ENCODE measurements around the gene CH25H. TPM values are rescaled to one million over a fixed set of nuclear protein-coding genes. Genes with fewer than 3 reads are reported as not detected.

The CH25H gene
- polyA plus RNA-seq, 2 donors, result 2.8 to 9.0 TPM

- 96% methylated on average over 2 of the region's 2 CpGs for WGBS, 2 donors
Observed at GRCh38 chr10:89216056-89216455, 8.9 kb upstream of the CH25H start.

DNA sequence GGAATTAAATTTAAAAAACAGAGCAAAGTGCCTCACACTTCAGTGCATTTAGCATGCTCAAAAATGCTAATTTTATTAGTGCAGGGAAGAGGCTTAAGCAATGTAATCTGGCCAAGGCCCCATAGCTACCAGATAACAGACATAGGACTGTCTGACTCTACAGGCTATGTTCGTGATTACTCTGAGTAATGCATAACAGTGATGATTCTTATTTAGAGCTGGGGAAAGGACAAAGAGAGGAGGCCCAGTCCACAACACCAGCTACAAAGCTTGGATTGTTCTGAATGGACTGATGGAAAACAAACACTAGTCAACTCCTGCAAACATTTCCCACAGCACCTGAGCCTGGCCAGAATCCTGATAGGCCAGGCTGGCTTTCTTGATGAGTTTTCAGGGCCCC is 8.4 kb upstream of the CH25H start:
- Histone ChIP-seq H3K27ac (ENCODE audit: low read depth in 2 of 2, low read length in 1 of 2) (no peak overlapping the region), H3K4me3 (ENCODE audit: low read depth in 1 of 2, low read length in 2 of 2) (no peak overlapping the region), H3K36me3 (ENCODE audit: control insufficient read depth in 2 of 2, insufficient read depth in 2 of 2, low read length in 1 of 2) (peaks cover 0 to 2% of the 10 kb centered on the region in 2 donors), H3K4me1 (ENCODE audit: control insufficient read depth in 2 of 2, insufficient read depth in 2 of 2, low read length in 1 of 2) (peaks cover 0 to 3% of the 10 kb centered on the region in 2 donors), H3K9me3 (ENCODE audit: control insufficient read depth in 2 of 2, insufficient read depth in 1 of 2, low read depth in 1 of 2, low read length in 1 of 2) (no peaks in the 10 kb centered on the region), H3K27me3 (ENCODE audit: control insufficient read depth in 1 of 2, insufficient read depth in 2 of 2, low read length in 2 of 2) (no peaks in the 10 kb centered on the region)
- 83 to 86% methylated on average over 1 of the region's 1 CpG for WGBS, 2 donors

More at GRCh38 chr10:89216056-89216455, 8.9 kb upstream of the CH25H start:
- H3K9me3 ChIP-seq (ENCODE audit: control insufficient read depth in 2 of 2, insufficient read depth in 1 of 2, low read depth in 1 of 2, low read length in 1 of 2), result no peaks in the 10 kb centered on the region
- peaks cover 0 to 2% of the 10 kb centered on the region in 2 donors for H3K36me3 ChIP-seq (ENCODE audit: control insufficient read depth in 2 of 2, insufficient read depth in 2 of 2, low read length in 1 of 2)
- no peak overlapping the region for H3K27ac ChIP-seq (ENCODE audit: low read depth in 2 of 2, low read length in 1 of 2)
- no peak overlapping the region for H3K4me3 ChIP-seq (ENCODE audit: low read depth in 1 of 2, low read length in 2 of 2)
- peaks cover 0 to 3% of the 10 kb centered on the region in 2 donors for H3K4me1 ChIP-seq (ENCODE audit: control insufficient read depth in 2 of 2, insufficient read depth in 2 of 2, low read length in 1 of 2)
- no peaks in the 10 kb centered on the region for H3K27me3 ChIP-seq (ENCODE audit: control insufficient read depth in 1 of 2, insufficient read depth in 2 of 2, low read length in 2 of 2)

- Histone ChIP-seq H3K36me3 (ENCODE audit: control insufficient read depth in 2 of 2, insufficient read depth in 2 of 2, low read length in 1 of 2) (peaks cover 0 to 2% of the 10 kb centered on the region in 2 donors), H3K9me3 (ENCODE audit: control insufficient read depth in 2 of 2, insufficient read depth in 1 of 2, low read depth in 1 of 2, low read length in 1 of 2) (no peaks in the 10 kb centered on the region), H3K4me3 (ENCODE audit: low read depth in 1 of 2, low read length in 2 of 2) (no peak overlapping the region), H3K27ac (ENCODE audit: low read depth in 2 of 2, low read length in 1 of 2) (no peak overlapping the region), H3K27me3 (ENCODE audit: control insufficient read depth in 1 of 2, insufficient read depth in 2 of 2, low read length in 2 of 2) (no peaks in the 10 kb centered on the region), H3K4me1 (ENCODE audit: control insufficient read depth in 2 of 2, insufficient read depth in 2 of 2, low read length in 1 of 2) (no peaks in the 10 kb centered on the region)
- WGBS, 2 donors, result 90 to 92% methylated on average over 8 of the region's 8 CpGs
Observed at GRCh38 chr10:89214566-89215165, 7.5 kb upstream of the CH25H start.

GRCh38 chr10:89213191-89213808 is 6.2 kb upstream of the CH25H start:
- H3K4me1 ChIP-seq (ENCODE audit: control insufficient read depth in 2 of 2, insufficient read depth in 2 of 2, low read length in 1 of 2), result no peaks in the 10 kb centered on the region
- no peak overlapping the region for H3K27ac ChIP-seq (ENCODE audit: low read depth in 2 of 2, low read length in 1 of 2)
- no peaks in the 10 kb centered on the region for H3K27me3 ChIP-seq (ENCODE audit: control insufficient read depth in 1 of 2, insufficient read depth in 2 of 2, low read length in 2 of 2)
- WGBS, 2 donors, result 34 to 36% methylated on average over 8 of the region's 8 CpGs
- H3K36me3 ChIP-seq (ENCODE audit: control insufficient read depth in 2 of 2, insufficient read depth in 2 of 2, low read length in 1 of 2), result peaks cover 0 to 2% of the 10 kb centered on the region in 2 donors
- H3K9me3 ChIP-seq (ENCODE audit: control insufficient read depth in 2 of 2, insufficient read depth in 1 of 2, low read depth in 1 of 2, low read length in 1 of 2), result no peaks in the 10 kb centered on the region
- H3K4me3 ChIP-seq (ENCODE audit: low read depth in 1 of 2, low read length in 2 of 2), result no peak overlapping the region

GRCh38 chr10:89210794-89211425 is 3.8 kb upstream of the CH25H start:
- Histone ChIP-seq H3K9me3 (ENCODE audit: control insufficient read depth in 2 of 2, insufficient read depth in 1 of 2, low read depth in 1 of 2, low read length in 1 of 2) (no peaks in the 10 kb centered on the region), H3K27ac (ENCODE audit: low read depth in 2 of 2, low read length in 1 of 2) (no peak overlapping the region), H3K4me3 (ENCODE audit: low read depth in 1 of 2, low read length in 2 of 2) (no peak overlapping the region), H3K27me3 (ENCODE audit: control insufficient read depth in 1 of 2, insufficient read depth in 2 of 2, low read length in 2 of 2) (no peaks in the 10 kb centered on the region), H3K4me1 (ENCODE audit: control insufficient read depth in 2 of 2, insufficient read depth in 2 of 2, low read length in 1 of 2) (peaks cover 2 to 4% of the 10 kb centered on the region in 2 donors), H3K36me3 (ENCODE audit: control insufficient read depth in 2 of 2, insufficient read depth in 2 of 2, low read length in 1 of 2) (peaks cover 0 to 2% of the 10 kb centered on the region in 2 donors)
- WGBS, 2 donors, result 84 to 88% methylated on average over 3 of the region's 3 CpGs

- Histone ChIP-seq H3K27me3 (ENCODE audit: control insufficient read depth in 1 of 2, insufficient read depth in 2 of 2, low read length in 2 of 2) (no peaks in the 10 kb centered on the region), H3K9me3 (ENCODE audit: control insufficient read depth in 2 of 2, insufficient read depth in 1 of 2, low read depth in 1 of 2, low read length in 1 of 2) (no peaks in the 10 kb centered on the region), H3K4me1 (ENCODE audit: control insufficient read depth in 2 of 2, insufficient read depth in 2 of 2, low read length in 1 of 2) (peaks cover 2 to 4% of the 10 kb centered on the region in 2 donors), H3K4me3 (ENCODE audit: low read depth in 1 of 2, low read length in 2 of 2) (no peak overlapping the region), H3K36me3 (ENCODE audit: control insufficient read depth in 2 of 2, insufficient read depth in 2 of 2, low read length in 1 of 2) (no peaks in the 10 kb centered on the region), H3K27ac (ENCODE audit: low read depth in 2 of 2, low read length in 1 of 2) (no peak overlapping the region)
- WGBS, 2 donors, result 94 to 95% methylated on average over 5 of the region's 5 CpGs
Observed at GRCh38 chr10:89209718-89210117, 2.6 kb upstream of the CH25H start.

DNA sequence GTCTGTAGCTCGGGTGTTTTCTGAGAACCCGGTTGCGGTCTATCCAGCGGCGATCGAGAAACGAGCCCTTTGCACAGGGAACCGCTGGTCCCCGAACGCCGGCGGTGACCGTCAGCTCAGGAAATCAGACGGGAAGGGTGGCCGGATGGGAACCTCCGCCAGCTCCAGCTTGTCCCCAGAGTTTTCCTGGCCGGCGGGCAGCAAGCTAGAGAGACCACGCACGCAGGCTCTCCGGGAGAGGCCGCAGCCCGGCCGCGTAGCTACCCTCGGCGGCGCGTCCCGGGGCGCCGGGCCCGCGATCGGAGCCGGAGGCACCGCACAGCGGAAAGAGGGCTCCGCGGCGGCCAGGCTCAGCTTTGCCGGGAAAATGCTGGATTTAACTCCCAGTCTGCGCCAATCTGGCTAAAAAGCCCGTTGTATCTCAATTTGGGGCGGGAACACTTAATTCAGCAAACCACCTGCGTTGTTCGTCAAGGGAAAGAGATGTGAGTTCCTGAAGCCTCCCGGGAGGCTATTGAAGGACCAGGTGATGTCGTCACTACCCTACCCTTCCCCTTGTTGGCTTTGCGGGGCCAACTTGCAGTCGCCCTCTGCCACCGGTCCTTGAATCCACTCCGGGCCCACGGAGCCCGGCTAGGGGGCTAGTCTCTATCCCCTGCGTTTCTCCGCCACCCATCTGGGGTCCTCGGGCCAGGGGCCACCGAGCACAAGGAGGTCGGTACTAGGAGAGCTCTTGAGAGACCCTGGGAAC is 859 bp upstream of the CH25H start:
- peak overlapping the region; percentile 46 to 61 for H3K4me3 ChIP-seq (ENCODE audit: low read depth in 1 of 2, low read length in 2 of 2)
- 7 to 8% methylated on average over 55 to 60 of the region's 60 CpGs for WGBS, 2 donors

DNA sequence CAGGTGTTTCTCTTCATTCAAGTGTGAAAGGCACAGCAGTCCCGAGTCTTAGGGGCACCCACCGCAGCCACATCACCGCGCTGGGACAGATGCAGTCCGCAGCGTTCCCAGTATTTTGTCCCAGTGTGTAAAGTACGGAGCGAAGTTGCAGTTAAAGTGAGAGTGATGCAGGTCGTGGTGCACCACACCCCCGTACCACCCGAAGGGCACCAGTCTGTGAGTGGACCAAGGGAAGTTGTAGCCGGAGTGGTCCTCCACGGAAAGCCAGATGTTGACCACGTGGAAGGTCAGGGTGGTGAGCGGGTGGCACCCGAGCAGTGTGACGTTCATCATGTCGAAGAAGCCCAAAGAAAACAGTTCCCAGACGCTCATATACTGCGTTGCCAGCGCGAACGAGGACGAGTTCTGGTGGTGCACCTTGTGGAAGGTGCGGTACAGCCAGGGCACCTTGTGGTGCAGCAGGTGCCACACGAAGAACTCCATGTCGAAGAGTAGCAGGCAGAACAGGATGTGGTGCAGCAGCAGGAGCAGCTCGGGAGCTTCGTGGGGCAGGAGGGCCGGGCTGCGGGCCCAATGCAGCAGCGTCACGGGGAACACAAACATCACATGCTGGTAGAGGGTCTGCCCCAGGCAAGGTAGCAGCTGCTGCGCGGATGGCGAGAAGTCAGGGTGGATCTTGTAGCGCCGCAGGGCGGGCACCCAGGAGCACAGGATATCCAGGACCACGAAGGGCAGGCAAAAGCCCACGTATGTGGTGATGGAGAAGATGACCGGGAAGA is 526 bp downstream of the CH25H start:
- H3K4me1 ChIP-seq (ENCODE audit: control insufficient read depth in 2 of 2, insufficient read depth in 2 of 2, low read length in 1 of 2), result peaks cover 2 to 4% of the 10 kb centered on the region in 2 donors
- H3K27ac ChIP-seq (ENCODE audit: low read depth in 2 of 2, low read length in 1 of 2), result peak overlapping the region; percentile 68 to 84
- H3K36me3 ChIP-seq (ENCODE audit: control insufficient read depth in 2 of 2, insufficient read depth in 2 of 2, low read length in 1 of 2), result no peaks in the 10 kb centered on the region
- no peaks in the 10 kb centered on the region for H3K9me3 ChIP-seq (ENCODE audit: control insufficient read depth in 2 of 2, insufficient read depth in 1 of 2, low read depth in 1 of 2, low read length in 1 of 2)
- WGBS, 2 donors, result 7 to 10% methylated on average over 39 to 42 of the region's 42 CpGs
- H3K27me3 ChIP-seq (ENCODE audit: control insufficient read depth in 1 of 2, insufficient read depth in 2 of 2, low read length in 2 of 2), result no peaks in the 10 kb centered on the region
- H3K4me3 ChIP-seq (ENCODE audit: low read depth in 1 of 2, low read length in 2 of 2), result peak overlapping the region; percentile 46 to 61

More for the DNA sequence above, 859 bp upstream of the CH25H start:
- H3K27ac ChIP-seq (ENCODE audit: low read depth in 2 of 2, low read length in 1 of 2), result peak overlapping the region; percentile 68 to 84
- H3K27me3 ChIP-seq (ENCODE audit: control insufficient read depth in 1 of 2, insufficient read depth in 2 of 2, low read length in 2 of 2), result no peaks in the 10 kb centered on the region
- no peaks in the 10 kb centered on the region for H3K36me3 ChIP-seq (ENCODE audit: control insufficient read depth in 2 of 2, insufficient read depth in 2 of 2, low read length in 1 of 2)
- peaks cover 2 to 4% of the 10 kb centered on the region in 2 donors for H3K4me1 ChIP-seq (ENCODE audit: control insufficient read depth in 2 of 2, insufficient read depth in 2 of 2, low read length in 1 of 2)
- no peaks in the 10 kb centered on the region for H3K9me3 ChIP-seq (ENCODE audit: control insufficient read depth in 2 of 2, insufficient read depth in 1 of 2, low read depth in 1 of 2, low read length in 1 of 2)
